ENCODE results near the gene CYP2C8.
A peak's percentile ranks its signal among the peaks of the same experiment; 100 is the strongest.

Gene CYP2C8

GRCh38 chr10:95031656-95032055, 37.6 kb downstream of the CYP2C8 start:
- DNase-seq (ENCODE audit: low read depth) = no peak
- H3K4me3 ChIP-seq (ENCODE audit: control insufficient read depth, low read depth, low read length) = no peak overlapping the region
- TF ChIP-seq CTCF (conservative IDR thresholded peaks at IDR 0.05; ENCODE audit: control insufficient read depth, insufficient read depth, low read depth, low read length) = no peak

GRCh38 chr10:95026461-95026860, 42.8 kb downstream of the CYP2C8 start:
- no peak for TF ChIP-seq CTCF (conservative IDR thresholded peaks at IDR 0.05; ENCODE audit: control insufficient read depth, insufficient read depth, low read depth, low read length)
- no peak overlapping the region for H3K4me3 ChIP-seq (ENCODE audit: control insufficient read depth, low read depth, low read length)
- no peak for DNase-seq (ENCODE audit: low read depth)

GRCh38 chr10:94997741-94998174, 71.5 kb downstream of the CYP2C8 start:
- H3K4me3 ChIP-seq (ENCODE audit: control insufficient read depth, low read depth, low read length) = no peak overlapping the region
- no peak for DNase-seq (ENCODE audit: low read depth)
- TF ChIP-seq CTCF (conservative IDR thresholded peaks at IDR 0.05; ENCODE audit: control insufficient read depth, insufficient read depth, low read depth, low read length) = no peak

GRCh38 chr10:94992811-94993210, 76.5 kb downstream of the CYP2C8 start:
- no peak overlapping the region for H3K4me3 ChIP-seq (ENCODE audit: control insufficient read depth, low read depth, low read length)
- no peak for DNase-seq (ENCODE audit: low read depth)
- TF ChIP-seq CTCF (conservative IDR thresholded peaks at IDR 0.05; ENCODE audit: control insufficient read depth, insufficient read depth, low read depth, low read length) = no peak

GRCh38 chr10:94991243-94991888, 77.9 kb downstream of the CYP2C8 start:
- DNase-seq (ENCODE audit: low read depth) = peak; percentile 1
- H3K4me3 ChIP-seq (ENCODE audit: control insufficient read depth, low read depth, low read length) = no peak overlapping the region
- no peak for TF ChIP-seq CTCF (conservative IDR thresholded peaks at IDR 0.05; ENCODE audit: control insufficient read depth, insufficient read depth, low read depth, low read length)

- TF ChIP-seq CTCF (conservative IDR thresholded peaks at IDR 0.05; ENCODE audit: control insufficient read depth, insufficient read depth, low read depth, low read length) = no peak
- DNase-seq (ENCODE audit: low read depth) = no peak
- H3K4me3 ChIP-seq (ENCODE audit: control insufficient read depth, low read depth, low read length) = no peak overlapping the region
Measured at GRCh38 chr10:94989192-94989591, 80.1 kb downstream of the CYP2C8 start.
